Thyroid gland (tissue), 4 donors: ENCODE data around the gene OR2S2. TPM values are rescaled to one million over a fixed set of nuclear protein-coding genes. Genes with fewer than 3 reads are reported as not detected.

Experiments
- DNase-seq, 2 donors: peaks; one replicate each; pipeline ENCODE4 v3.0.0-alpha.2; 2019
- H3K27ac ChIP-seq, 3 donors: fragments of 200-600 bp; sonication (generic); 1 replicate in 2 of 3; 2 replicates in 1 of 3; pipeline ENCODE4 v1.5.1; 2016 to 2019; ENCODE audit warnings: mild to moderate bottlenecking in 1 of 3, moderate library complexity in 1 of 3
- H3K27me3 ChIP-seq: fragments of 200-600 bp; sonication (generic); one replicate; pipeline ENCODE4 v1.5.1; 2019
- H3K36me3 ChIP-seq, 2 donors: fragments of 200-600 bp; sonication (generic); one replicate each; pipeline ENCODE4 v1.5.1; 2016 to 2019
- H3K4me1 ChIP-seq, 2 donors: fragments of 200-600 bp; sonication (generic); one replicate each; pipeline ENCODE4 v1.5.1; 2017 to 2019
- H3K4me3 ChIP-seq, 3 donors: fragments of 200-600 bp; sonication (generic); replicated peaks in 1 of 3; 1 replicate in 2 of 3; 2 replicates in 1 of 3; pipeline ENCODE4 v1.5.1; 2016; ENCODE audit warnings: mild to moderate bottlenecking in 1 of 3
- H3K9me3 ChIP-seq: fragments of 200-600 bp; sonication (generic); one replicate; pipeline ENCODE4 v1.5.1; 2017
- POLR2A ChIP-seq, 2 donors: fragments of 450-650 bp; IDR thresholded peaks; one replicate each; pipeline ENCODE4 v1.6.1; 2017; ENCODE audit warnings: antibody characterized with exemption in 2 of 2, mild to moderate bottlenecking in 2 of 2, moderate library complexity in 1 of 2
- WGBS, 2 donors: methylation state at CpG; one replicate each; pipeline ENCODE4 v1.1.5; 2017; 5-methylcytosine and 5-hydroxymethylcytosine counted together
- intact Hi-C: fragments of 100-400 bp; cut with DNase I; formaldehyde crosslinking; loops from one replicate; pipeline ENCODE4 v1.15.1; 2023
- total RNA-seq, 4 donors: library from RNA; depleted of rRNA; stranded (reverse); fragments of >200 nt; gene quantifications; one replicate each; pipeline ENCODE4 v1.2.3, GENCODE V29; 2016
- TF ChIP-seq, protein P1 (sequence below), 6 experiments: fragments of 200-600 bp in 3 of 6; fragments of 450-650 bp in 3 of 6; sonication (generic) in 3 of 6; IDR thresholded peaks; one replicate each; pipeline ENCODE4 v1.5.1; 2016 to 2019; ENCODE audit warnings: antibody characterized with exemption in 6 of 6, mild to moderate bottlenecking in 2 of 6, inconsistent platforms in 1 of 6, moderate library complexity in 1 of 6

The OR2S2 gene
- total RNA-seq, 4 donors from 2014 or later: not detected

DNA sequence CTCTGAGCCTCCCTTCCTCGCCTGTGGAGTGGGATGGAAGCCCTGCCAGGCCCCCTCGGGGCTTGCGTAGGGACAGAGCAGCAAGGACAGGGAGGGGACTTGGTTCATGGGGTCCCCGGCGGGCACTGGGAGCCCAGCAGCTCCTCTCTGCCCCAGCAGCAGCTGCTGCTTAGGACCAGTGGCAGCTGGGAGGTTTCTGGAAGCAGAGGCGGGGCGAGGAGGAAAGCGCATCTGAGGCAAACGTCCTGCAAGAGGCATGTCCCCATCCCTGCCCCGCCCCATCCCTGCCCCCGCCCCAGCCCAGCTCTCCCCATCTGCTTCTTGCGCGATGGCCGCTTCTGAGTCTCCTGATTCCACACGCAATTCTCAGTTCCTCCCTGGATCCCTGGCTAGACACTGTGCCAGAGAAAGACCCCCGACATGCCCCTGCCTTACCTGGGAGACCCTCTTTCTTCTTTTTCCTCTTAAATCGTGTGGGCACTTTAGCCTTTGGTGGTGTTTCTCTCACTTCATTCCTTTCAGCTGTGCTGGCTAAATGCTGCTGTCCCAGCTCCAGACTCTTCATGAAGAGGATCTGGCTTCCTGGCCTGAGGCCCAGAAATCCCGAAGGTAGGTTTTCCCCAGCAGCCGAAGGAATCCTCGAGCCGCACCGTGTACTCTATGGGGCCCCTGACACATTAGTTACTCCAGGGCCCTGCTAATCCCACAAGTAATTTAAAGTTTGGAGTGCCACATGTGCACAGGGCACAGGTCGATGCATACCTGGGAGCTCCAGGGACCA is 4.4 kb upstream of the OR2S2 start:
- Histone ChIP-seq H3K27ac (no peak overlapping the region), H3K4me1 (peaks cover 0 to 7% of the 10 kb centered on the region in 2 donors), H3K4me3 (no peak overlapping the region), H3K27me3 (no peaks in the 10 kb centered on the region), H3K9me3 (no peaks in the 10 kb centered on the region), H3K36me3 (no peaks in the 10 kb centered on the region)
- no peak for TF ChIP-seq POLR2A (IDR thresholded peaks at IDR 0.05)
- TF ChIP-seq, protein P1, sequence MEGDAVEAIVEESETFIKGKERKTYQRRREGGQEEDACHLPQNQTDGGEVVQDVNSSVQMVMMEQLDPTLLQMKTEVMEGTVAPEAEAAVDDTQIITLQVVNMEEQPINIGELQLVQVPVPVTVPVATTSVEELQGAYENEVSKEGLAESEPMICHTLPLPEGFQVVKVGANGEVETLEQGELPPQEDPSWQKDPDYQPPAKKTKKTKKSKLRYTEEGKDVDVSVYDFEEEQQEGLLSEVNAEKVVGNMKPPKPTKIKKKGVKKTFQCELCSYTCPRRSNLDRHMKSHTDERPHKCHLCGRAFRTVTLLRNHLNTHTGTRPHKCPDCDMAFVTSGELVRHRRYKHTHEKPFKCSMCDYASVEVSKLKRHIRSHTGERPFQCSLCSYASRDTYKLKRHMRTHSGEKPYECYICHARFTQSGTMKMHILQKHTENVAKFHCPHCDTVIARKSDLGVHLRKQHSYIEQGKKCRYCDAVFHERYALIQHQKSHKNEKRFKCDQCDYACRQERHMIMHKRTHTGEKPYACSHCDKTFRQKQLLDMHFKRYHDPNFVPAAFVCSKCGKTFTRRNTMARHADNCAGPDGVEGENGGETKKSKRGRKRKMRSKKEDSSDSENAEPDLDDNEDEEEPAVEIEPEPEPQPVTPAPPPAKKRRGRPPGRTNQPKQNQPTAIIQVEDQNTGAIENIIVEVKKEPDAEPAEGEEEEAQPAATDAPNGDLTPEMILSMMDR (IDR thresholded peaks at IDR 0.05): no peak
- 53 to 58% methylated on average over 20 to 23 of the region's 23 CpGs for WGBS, 2 donors
- intact Hi-C loops: no loop called here
- DNase-seq: peak; percentile 35 to 50

DNA sequence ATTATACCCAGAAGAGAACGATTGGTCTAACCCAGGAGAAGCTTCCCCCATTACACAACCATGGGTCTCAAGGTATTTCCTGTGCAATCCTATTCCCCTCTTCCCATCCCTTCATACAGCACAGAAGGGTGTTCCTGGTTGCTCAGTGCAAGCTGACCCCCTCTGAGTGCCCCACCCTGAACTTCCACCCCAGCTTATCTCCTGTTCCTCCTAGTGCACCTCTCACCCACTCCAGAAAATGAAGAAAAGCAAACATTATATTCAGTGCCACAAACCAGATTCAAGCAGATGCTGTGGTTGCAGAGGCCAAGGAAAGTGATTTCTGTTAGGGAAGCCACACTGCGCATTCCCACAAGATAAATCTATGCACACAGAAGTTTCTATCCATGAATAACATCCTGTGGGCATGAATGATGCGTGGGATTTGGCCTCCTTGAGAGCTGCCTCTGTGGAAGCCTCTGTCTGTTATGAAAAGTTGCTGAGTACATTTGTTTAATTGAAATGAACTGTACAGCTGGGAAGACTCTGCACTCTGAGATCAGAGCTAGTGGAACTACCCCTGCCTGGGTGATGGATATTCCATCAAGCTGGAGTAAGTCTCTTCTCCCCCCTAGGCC is 2.2 kb upstream of the OR2S2 start:
- intact Hi-C loops: no loop called here

DNA sequence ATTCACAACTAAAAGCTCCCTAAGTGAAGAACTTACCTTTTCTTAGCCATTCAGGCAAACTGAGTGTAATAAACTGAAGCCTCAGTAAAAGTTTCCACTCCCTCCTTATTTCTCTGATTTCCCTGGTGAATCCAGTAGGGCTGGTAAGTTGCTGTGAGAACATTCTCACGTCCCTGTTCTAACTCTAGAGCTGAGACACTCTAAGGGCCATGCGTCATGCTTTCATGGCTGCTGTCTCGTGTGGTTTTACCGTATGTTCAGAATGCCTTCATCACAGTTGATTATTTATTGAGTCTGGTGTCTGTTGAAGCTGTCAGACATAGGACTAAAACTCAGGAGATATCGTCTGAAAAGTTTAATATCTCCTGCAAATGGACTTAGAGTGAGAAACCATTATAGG is 1.3 kb downstream of the OR2S2 start:
- H3K4me1 ChIP-seq: no peaks in the 10 kb centered on the region
- no peaks in the 10 kb centered on the region for H3K27me3 ChIP-seq
- no peak overlapping the region for H3K27ac ChIP-seq
- intact Hi-C loops: loop anchor here (5.0 to 10.0 kb wide), 2 partner anchors 66 to 208 kb away; partner anchors contain the start of gene CCIN
- no peak for DNase-seq
- no peak overlapping the region for H3K4me3 ChIP-seq
- WGBS, 2 donors: 80 to 82% methylated on average over 5 of the region's 5 CpGs
- TF ChIP-seq, protein P1 (IDR thresholded peaks at IDR 0.05): no peak
- no peak for TF ChIP-seq POLR2A (IDR thresholded peaks at IDR 0.05)
- no peaks in the 10 kb centered on the region for H3K9me3 ChIP-seq
- H3K36me3 ChIP-seq: no peaks in the 10 kb centered on the region

More for the DNA sequence above, 2.2 kb upstream of the OR2S2 start:
- Histone ChIP-seq H3K4me1 (peaks cover 0 to 7% of the 10 kb centered on the region in 2 donors), H3K27me3 (no peaks in the 10 kb centered on the region), H3K9me3 (no peaks in the 10 kb centered on the region), H3K27ac (no peak overlapping the region), H3K36me3 (no peaks in the 10 kb centered on the region), H3K4me3 (no peak overlapping the region)
- no peak for TF ChIP-seq POLR2A (IDR thresholded peaks at IDR 0.05)
- TF ChIP-seq, protein P1 (IDR thresholded peaks at IDR 0.05): no peak
- WGBS, 2 donors: 75% methylated on average over 3 of the region's 3 CpGs
- no peak for DNase-seq

DNA sequence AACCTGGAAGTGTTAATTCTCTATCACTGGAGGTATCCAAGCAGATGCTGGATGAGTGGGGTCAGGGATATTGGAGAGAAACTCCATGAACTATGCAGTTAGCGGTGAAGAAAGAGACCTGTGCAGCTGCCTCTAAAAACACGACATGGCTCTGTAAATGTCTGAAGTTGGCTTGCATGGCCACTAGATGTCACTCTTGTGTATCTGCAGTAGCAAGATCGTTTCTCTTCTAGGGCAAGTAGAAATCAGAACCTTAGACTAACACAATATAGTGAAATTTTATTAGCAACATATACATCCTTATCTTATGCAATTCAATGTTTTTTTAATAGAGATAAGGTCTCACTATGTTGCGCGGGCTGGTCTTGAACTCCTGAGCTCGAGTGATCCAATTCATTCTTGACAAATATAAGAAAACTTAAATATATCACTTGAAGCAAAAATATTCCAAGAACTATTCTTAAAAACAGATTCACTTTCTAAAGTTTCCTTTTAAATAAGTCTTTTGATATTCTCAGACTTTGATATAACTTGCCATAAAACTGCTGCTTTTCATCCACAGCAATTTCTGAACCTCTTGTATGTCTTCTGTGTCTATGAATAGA is 2.9 kb downstream of the OR2S2 start:
- Histone ChIP-seq H3K27me3 (no peaks in the 10 kb centered on the region), H3K9me3 (no peaks in the 10 kb centered on the region), H3K4me3 (no peak overlapping the region), H3K27ac (no peak overlapping the region), H3K4me1 (no peaks in the 10 kb centered on the region), H3K36me3 (no peaks in the 10 kb centered on the region)
- intact Hi-C loops: loop anchor here (5.0 to 10.0 kb wide), 2 partner anchors 67 to 210 kb away; partner anchors contain the start of gene CCIN
- no peak for TF ChIP-seq POLR2A (IDR thresholded peaks at IDR 0.05)
- TF ChIP-seq, protein P1 (IDR thresholded peaks at IDR 0.05): peak; percentile 80 to 91 (median 84)
- DNase-seq: peak; percentile 65 to 66
- 6% methylated on average over 6 of the region's 6 CpGs for WGBS, 2 donors
